Endodermal cell (in vitro differentiated cells): ENCODE results near the gene ATP8B1. TPM values are rescaled to one million over a fixed set of nuclear protein-coding genes. Genes with fewer than 3 reads are reported as not detected.

Experiments
- DNase-seq: peaks from one replicate; pipeline ENCODE4 v3.0.0-alpha.2; 2017
- H3K27ac ChIP-seq: 2 replicates; pipeline ENCODE4 v1.5.1; 2013; ENCODE audit warnings: mild to moderate bottlenecking, low read depth, low read length, moderate library complexity
- H3K27me3 ChIP-seq: 2 replicates; pipeline ENCODE4 v1.6.1; 2013; ENCODE audit warnings: mild to moderate bottlenecking, low read length, moderate library complexity; ENCODE audit not compliant: insufficient read depth, control insufficient read depth, poor library complexity, severe bottlenecking
- H3K36me3 ChIP-seq: 2 replicates; pipeline ENCODE4 v1.7.0; 2013; ENCODE audit warnings: mild to moderate bottlenecking, low read length, moderate library complexity; ENCODE audit not compliant: control insufficient read depth, insufficient read depth
- H3K4me1 ChIP-seq: one replicate; pipeline ENCODE4 v1.7.0; 2013; ENCODE audit warnings: low read length; ENCODE audit not compliant: control insufficient read depth, insufficient read depth
- H3K4me3 ChIP-seq: 2 replicates; pipeline ENCODE4 v1.5.1; 2013; ENCODE audit warnings: mild to moderate bottlenecking, low read length, moderate library complexity
- H3K9ac ChIP-seq: 2 replicates; pipeline ENCODE4 v1.6.1; 2013; ENCODE audit warnings: mild to moderate bottlenecking, low read length, moderate library complexity; ENCODE audit not compliant: poor library complexity, severe bottlenecking; ENCODE audit errors: extremely low read depth
- H3K9me3 ChIP-seq: 2 replicates; pipeline ENCODE4 v1.6.1; 2013; ENCODE audit warnings: mild to moderate bottlenecking, low read length, moderate library complexity; ENCODE audit not compliant: control insufficient read depth
- H3K27ac Mint-ChIP-seq: 2 replicates; pipeline ENCODE4 v1.8.0; 2020; ENCODE audit warnings: mixed read lengths
- H3K27me3 Mint-ChIP-seq: 2 replicates; pipeline ENCODE4 v1.8.0; 2021; ENCODE audit warnings: mild to moderate bottlenecking, mixed read lengths; ENCODE audit not compliant: insufficient read depth
- H3K36me3 Mint-ChIP-seq: 2 replicates; pipeline ENCODE4 v1.8.0; 2020; ENCODE audit warnings: low read depth, mixed read lengths
- H3K4me1 Mint-ChIP-seq: 2 replicates; pipeline ENCODE4 v1.8.0; 2020; ENCODE audit warnings: mixed read lengths
- H3K4me3 Mint-ChIP-seq: 2 replicates; pipeline ENCODE4 v1.8.0; 2020; ENCODE audit warnings: mild to moderate bottlenecking, moderate library complexity, mixed read lengths
- H3K9me3 Mint-ChIP-seq: 2 replicates; pipeline ENCODE4 v1.8.0; 2020; ENCODE audit warnings: mild to moderate bottlenecking, mixed read lengths
- CTCF ChIP-seq: fragments of 200-600 bp; sonication (generic); conservative IDR thresholded peaks from 2 replicates; pipeline ENCODE4 v1.5.0; 2021; ENCODE audit warnings: antibody characterized with exemption, mild to moderate bottlenecking
- WGBS, 2 experiments: methylation state at CpG; one replicate each; pipeline versions ENCODE4 v1.1.5 to v1.1.7; 2013; ENCODE audit warnings: missing lambda C conversion rate in 2 of 2, mixed read lengths in 1 of 2; ENCODE audit not compliant: insufficient coverage in 1 of 2, insufficient read length in 1 of 2; 5-methylcytosine and 5-hydroxymethylcytosine counted together
- total RNA-seq, 2 donors: library from RNA; stranded (reverse); fragmentation: NEBNext Ultra II Directional in 1 of 2; extraction: Animal tissue kit (Norgen Biotek cat#: 25700) in 1 of 2; gene quantifications; 2 replicates in 1 of 2; 3 replicates in 1 of 2; pipeline ENCODE4 v1.2.1, GENCODE V29; 2021

Gene ATP8B1
- total RNA-seq, 2 donors from 2014 or later, result 1.7 to 13.5 TPM

- H3K9ac ChIP-seq, result no peak overlapping the region
- WGBS, 2 experiments, result 92 to 94% methylated on average over 2 to 4 of the region's 4 CpGs
- Mint-ChIP-seq H3K4me1 (peaks cover 15% of the 10 kb centered on the region), H3K27ac (no peak overlapping the region), H3K36me3 (peaks cover 5% of the 10 kb centered on the region), H3K4me3 (no peak overlapping the region), H3K27me3 (no peaks in the 10 kb centered on the region), H3K9me3 (no peaks in the 10 kb centered on the region)
- no peaks in the 10 kb centered on the region for H3K4me1 ChIP-seq
- H3K27me3 ChIP-seq, result no peaks in the 10 kb centered on the region
- H3K9me3 ChIP-seq, result no peaks in the 10 kb centered on the region
- H3K36me3 ChIP-seq, result no peaks in the 10 kb centered on the region
- no peak overlapping the region for H3K4me3 ChIP-seq
- TF ChIP-seq CTCF, result no peak
- H3K27ac ChIP-seq, result no peak overlapping the region
- DNase-seq, result no peak
These were observed 13.4 kb downstream of the ATP8B1 start for GRCh38 chr18:57789759-57790158.

GRCh38 chr18:57789090-57789489 is 14.0 kb downstream of the ATP8B1 start:
- Mint-ChIP-seq H3K9me3 (no peaks in the 10 kb centered on the region), H3K27me3 (no peaks in the 10 kb centered on the region), H3K4me3 (no peak overlapping the region), H3K36me3 (peaks cover 5% of the 10 kb centered on the region), H3K4me1 (peaks cover 19% of the 10 kb centered on the region), H3K27ac (no peak overlapping the region)
- no peaks in the 10 kb centered on the region for H3K27me3 ChIP-seq
- no peak for TF ChIP-seq CTCF
- no peak overlapping the region for H3K27ac ChIP-seq
- 82 to 98% methylated on average over 5 to 6 of the region's 6 CpGs for WGBS, 2 experiments
- no peak overlapping the region for H3K9ac ChIP-seq
- H3K36me3 ChIP-seq, result no peaks in the 10 kb centered on the region
- no peaks in the 10 kb centered on the region for H3K9me3 ChIP-seq
- no peaks in the 10 kb centered on the region for H3K4me1 ChIP-seq
- no peak for DNase-seq
- H3K4me3 ChIP-seq, result no peak overlapping the region

GRCh38 chr18:57787068-57787685 is 15.9 kb downstream of the ATP8B1 start:
- Mint-ChIP-seq H3K4me3 (no peak overlapping the region), H3K36me3 (peaks cover 5% of the 10 kb centered on the region), H3K27me3 (no peaks in the 10 kb centered on the region), H3K9me3 (no peaks in the 10 kb centered on the region), H3K27ac (no peak overlapping the region), H3K4me1 (peaks cover 8% of the 10 kb centered on the region)
- Histone ChIP-seq H3K27me3 (no peaks in the 10 kb centered on the region), H3K27ac (no peak overlapping the region), H3K9ac (no peak overlapping the region), H3K4me1 (no peaks in the 10 kb centered on the region), H3K4me3 (no peak overlapping the region), H3K9me3 (no peaks in the 10 kb centered on the region), H3K36me3 (no peaks in the 10 kb centered on the region)
- TF ChIP-seq CTCF, result no peak
- WGBS, 2 experiments, result 93 to 96% methylated on average over 8 to 11 of the region's 11 CpGs
- no peak for DNase-seq
